ENCODE results near the gene ARHGAP26.
"Not testable (repeated sequence)": the region's sequence is repeated elsewhere in the genome, so short reads cannot be mapped to it uniquely, and the experiment has no call there.

The ARHGAP26 gene

DNA sequence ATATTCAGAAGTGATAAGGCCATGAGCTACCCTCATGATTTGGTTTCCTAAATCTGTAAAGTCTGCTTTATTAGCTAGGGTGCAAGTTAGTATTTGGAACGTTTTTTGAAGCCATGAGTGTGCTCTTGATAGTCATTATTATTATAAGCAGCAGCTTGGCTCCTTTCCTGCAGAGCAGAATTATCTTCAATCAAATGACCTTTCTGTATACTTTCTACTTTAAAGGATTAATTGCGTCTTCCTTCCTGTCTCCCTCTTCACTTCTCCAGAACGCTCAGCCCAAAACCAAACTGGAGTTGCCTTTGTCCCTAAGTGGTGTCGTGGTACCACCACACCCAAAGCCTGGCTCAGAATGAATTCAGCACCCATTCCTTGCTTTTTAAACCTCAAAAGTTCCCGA, 211.3 kb downstream of the ARHGAP26 start:
- TF ChIP-seq, protein P1, sequence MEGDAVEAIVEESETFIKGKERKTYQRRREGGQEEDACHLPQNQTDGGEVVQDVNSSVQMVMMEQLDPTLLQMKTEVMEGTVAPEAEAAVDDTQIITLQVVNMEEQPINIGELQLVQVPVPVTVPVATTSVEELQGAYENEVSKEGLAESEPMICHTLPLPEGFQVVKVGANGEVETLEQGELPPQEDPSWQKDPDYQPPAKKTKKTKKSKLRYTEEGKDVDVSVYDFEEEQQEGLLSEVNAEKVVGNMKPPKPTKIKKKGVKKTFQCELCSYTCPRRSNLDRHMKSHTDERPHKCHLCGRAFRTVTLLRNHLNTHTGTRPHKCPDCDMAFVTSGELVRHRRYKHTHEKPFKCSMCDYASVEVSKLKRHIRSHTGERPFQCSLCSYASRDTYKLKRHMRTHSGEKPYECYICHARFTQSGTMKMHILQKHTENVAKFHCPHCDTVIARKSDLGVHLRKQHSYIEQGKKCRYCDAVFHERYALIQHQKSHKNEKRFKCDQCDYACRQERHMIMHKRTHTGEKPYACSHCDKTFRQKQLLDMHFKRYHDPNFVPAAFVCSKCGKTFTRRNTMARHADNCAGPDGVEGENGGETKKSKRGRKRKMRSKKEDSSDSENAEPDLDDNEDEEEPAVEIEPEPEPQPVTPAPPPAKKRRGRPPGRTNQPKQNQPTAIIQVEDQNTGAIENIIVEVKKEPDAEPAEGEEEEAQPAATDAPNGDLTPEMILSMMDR (IDR thresholded peaks at IDR 0.05; ENCODE audit: control insufficient read depth, extremely low read depth, insufficient read depth) = no peak
- DNase-seq (ENCODE audit: low read depth) = no peak
- no peak overlapping the region for H3K4me3 ChIP-seq (ENCODE audit: low read depth, low read length)

- TF ChIP-seq, protein P1 (IDR thresholded peaks at IDR 0.05; ENCODE audit: control insufficient read depth, extremely low read depth, insufficient read depth) = no peak
- H3K4me3 ChIP-seq (ENCODE audit: low read depth, low read length) = peak overlapping the region; percentile 7; the same call in 1 of the 2 replicates
- peak; percentile 94 for DNase-seq (ENCODE audit: low read depth)
These were observed 212.0 kb downstream of the ARHGAP26 start for GRCh38 chr5:142981886-142982820.

DNA sequence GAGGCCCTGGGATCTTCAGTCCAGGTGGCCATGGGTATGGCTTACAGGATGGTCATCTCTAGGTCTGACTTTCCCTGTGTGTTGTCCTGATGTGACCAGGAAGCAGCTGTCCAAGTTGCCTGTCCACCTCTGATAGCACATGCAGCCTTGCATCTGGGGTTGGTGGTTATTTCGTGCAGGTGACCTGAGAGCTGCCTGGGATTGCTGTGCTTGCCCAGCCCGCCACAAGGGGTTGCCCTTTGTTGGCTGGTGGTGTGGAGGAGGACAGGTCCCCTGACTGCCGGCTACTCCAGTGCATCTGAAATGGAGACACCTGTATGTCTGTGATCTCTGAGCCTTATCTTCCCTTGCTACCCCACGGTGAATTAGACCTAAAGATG, 212.6 kb downstream of the ARHGAP26 start:
- peak overlapping the region; percentile 7; the same call in 1 of the 2 replicates for H3K4me3 ChIP-seq (ENCODE audit: low read depth, low read length)
- TF ChIP-seq, protein P1 (IDR thresholded peaks at IDR 0.05; ENCODE audit: control insufficient read depth, extremely low read depth, insufficient read depth) = peak; percentile 9; the same call in 1 of the 2 replicates
- DNase-seq (ENCODE audit: low read depth) = no peak

DNA sequence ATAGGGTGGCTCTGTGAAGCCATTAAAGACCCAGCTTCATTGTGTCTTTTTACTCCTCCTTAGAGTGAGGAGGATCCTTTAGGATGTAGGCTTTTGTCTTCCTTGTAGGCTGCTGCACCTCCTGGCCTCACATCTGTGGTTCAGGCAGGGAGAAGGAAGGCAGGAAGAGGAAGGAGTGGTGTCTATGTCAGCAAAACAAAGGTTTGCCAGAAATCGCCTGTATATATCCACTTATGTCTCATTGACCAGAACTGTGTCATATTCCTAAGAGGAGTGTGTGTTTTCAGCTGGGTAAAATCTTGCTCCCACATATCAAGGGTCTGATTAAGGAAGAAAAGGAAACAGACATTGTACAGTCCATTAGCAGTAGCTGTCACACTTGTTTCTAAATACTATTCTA, 213.8 kb downstream of the ARHGAP26 start:
- TF ChIP-seq, protein P1 (IDR thresholded peaks at IDR 0.05; ENCODE audit: control insufficient read depth, extremely low read depth, insufficient read depth) = no peak
- no peak overlapping the region for H3K4me3 ChIP-seq (ENCODE audit: low read depth, low read length)
- DNase-seq (ENCODE audit: low read depth) = no peak

- DNase-seq (ENCODE audit: low read depth) = no peak
- TF ChIP-seq, protein P1 (IDR thresholded peaks at IDR 0.05; ENCODE audit: control insufficient read depth, extremely low read depth, insufficient read depth) = no peak
- H3K4me3 ChIP-seq (ENCODE audit: low read depth, low read length) = no peak overlapping the region
These were observed 214.3 kb downstream of the ARHGAP26 start for GRCh38 chr5:142984525-142984924.

DNA sequence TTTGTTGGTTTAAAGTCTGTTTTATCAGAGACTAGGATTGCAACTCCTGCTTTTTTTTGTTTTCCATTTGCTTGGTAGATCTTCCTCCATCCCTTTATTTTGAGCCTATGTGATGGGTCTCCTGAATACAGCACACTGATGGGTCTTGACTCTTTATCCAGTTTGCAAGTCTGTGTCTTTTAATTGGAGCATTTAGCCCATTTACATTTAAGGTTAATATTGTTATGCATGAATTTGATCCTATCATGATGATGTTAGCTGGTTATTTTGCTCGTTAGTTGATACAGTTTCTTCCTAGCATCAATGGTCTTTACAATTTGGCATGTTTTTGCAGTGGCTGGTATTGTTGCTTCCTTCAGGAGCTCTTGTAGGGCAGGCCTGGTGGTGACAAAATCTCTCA, 219.1 kb downstream of the ARHGAP26 start:
- DNase-seq (ENCODE audit: low read depth); H3K4me3 ChIP-seq (ENCODE audit: low read depth, low read length): not testable (repeated sequence)

DNA sequence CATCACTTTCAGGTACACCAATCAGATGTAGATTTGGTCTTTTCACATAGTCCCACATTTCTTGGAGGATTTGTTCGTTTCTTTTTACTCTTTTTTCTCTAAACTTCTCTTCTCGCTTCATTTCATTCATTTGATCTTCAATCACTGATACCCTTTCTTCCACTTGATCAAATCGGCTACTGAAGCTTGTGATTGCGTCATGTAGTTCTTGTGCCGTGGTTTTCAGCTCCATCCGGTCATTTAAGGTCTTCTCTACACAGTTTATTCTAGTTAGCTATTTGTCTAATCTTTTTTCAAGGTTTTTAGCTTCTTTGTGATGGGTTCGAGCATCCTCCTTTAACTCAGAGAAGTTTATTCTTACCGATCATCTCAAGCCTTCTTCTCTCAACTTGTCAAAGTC, 219.9 kb downstream of the ARHGAP26 start:
- H3K4me3 ChIP-seq (ENCODE audit: low read depth, low read length); DNase-seq (ENCODE audit: low read depth): not testable (repeated sequence)

- no peak overlapping the region for H3K4me3 ChIP-seq (ENCODE audit: low read depth, low read length)
- DNase-seq (ENCODE audit: low read depth) = no peak
- TF ChIP-seq, protein P1 (IDR thresholded peaks at IDR 0.05; ENCODE audit: control insufficient read depth, extremely low read depth, insufficient read depth) = no peak
These were observed 224.0 kb downstream of the ARHGAP26 start for GRCh38 chr5:142994218-142994617.

DNA sequence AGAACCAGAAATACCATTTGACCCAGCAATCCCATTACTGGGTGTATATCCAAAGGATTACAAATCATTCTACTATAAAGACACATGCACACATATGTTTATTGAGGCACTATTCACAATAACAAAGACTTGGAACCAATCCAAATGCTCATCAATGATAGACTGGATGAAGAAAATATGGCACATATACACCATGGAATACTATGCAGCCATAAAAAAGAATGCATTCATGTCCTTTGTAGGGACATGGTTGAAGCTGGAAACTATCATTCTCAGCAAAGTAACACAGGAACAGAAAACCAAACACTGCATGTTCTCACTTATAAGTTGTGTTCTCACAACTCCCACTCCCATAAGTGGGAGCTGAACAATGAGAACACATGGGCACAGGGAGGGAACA, 225.4 kb downstream of the ARHGAP26 start:
- not testable (repeated sequence) for H3K4me3 ChIP-seq (ENCODE audit: low read depth, low read length); DNase-seq (ENCODE audit: low read depth)

All from LNCaP clone FGC (cell line).